K562 (cell line): ENCODE results near the gene DMD.

Source experiments
- BRF1 ChIP-seq: IDR thresholded peaks from 3 replicates; pipeline ENCODE4 v1.6.1; 2011; ENCODE audit warnings: borderline replicate concordance, mild to moderate bottlenecking; ENCODE audit not compliant: insufficient read length; ENCODE audit errors: extremely low read depth
- EGR1 ChIP-seq: fragments of 450-650 bp; conservative IDR thresholded peaks from 2 replicates; pipeline ENCODE4 v1.6.1; 2017; ENCODE audit warnings: mild to moderate bottlenecking
- NFIC ChIP-seq: fragments of 450-650 bp; IDR thresholded peaks from 2 replicates; pipeline ENCODE4 v1.6.1; 2017; ENCODE audit warnings: mild to moderate bottlenecking, inconsistent platforms
- POLR2AphosphoS5 ChIP-seq: IDR thresholded peaks from 2 replicates; pipeline ENCODE4 v1.6.1; 2011; ENCODE audit warnings: mild to moderate bottlenecking, low read depth, low read length, moderate library complexity; ENCODE audit not compliant: control insufficient read depth, insufficient read depth
- POLR3A ChIP-seq: IDR thresholded peaks from 2 replicates; pipeline ENCODE4 v1.6.1; 2011; ENCODE audit warnings: borderline replicate concordance, mild to moderate bottlenecking, moderate library complexity; ENCODE audit not compliant: insufficient read length, insufficient read depth; ENCODE audit errors: extremely low read depth
- SAFB ChIP-seq: fragments of 200-400 bp; formaldehyde crosslinking; IDR thresholded peaks from 2 replicates; pipeline ENCODE4 v1.6.1; 2017; ENCODE audit warnings: low read depth, low read length, borderline replicate concordance
- ZMIZ1 ChIP-seq, 2 experiments: fragments of 150-350 bp in 1 of 2; IDR thresholded peaks; 2 replicates each; pipeline ENCODE4 v1.6.1; 2012 to 2016; ENCODE audit warnings: low read depth in 2 of 2, low read length in 2 of 2, mild to moderate bottlenecking in 1 of 2, moderate library complexity in 1 of 2
- ZNF551 ChIP-seq: fragments of 250-450 bp; sonication (Bioruptor Pico); IDR thresholded peaks from 2 replicates; pipeline ENCODE4 v1.5.0; 2021; ENCODE audit warnings: mild to moderate bottlenecking, moderate library complexity
- TF ChIP-seq, protein P1 (sequence below), 3 experiments: IDR thresholded peaks in 2 of 3; conservative IDR thresholded peaks in 1 of 3; 2 replicates each; pipeline ENCODE4 v1.5.1; 2011 to 2012; ENCODE audit warnings: low read length in 3 of 3, mild to moderate bottlenecking in 3 of 3, control low read depth in 2 of 3, improper control_type of control experiment in 1 of 3, inconsistent platforms in 1 of 3, low read depth in 1 of 3, mixed read lengths in 1 of 3, moderate library complexity in 1 of 3; ENCODE audit not compliant: insufficient read depth in 2 of 3
- TF ChIP-seq, protein P2 (sequence below): sonication (generic); IDR thresholded peaks from 2 replicates; pipeline ENCODE4 v1.6.1; 2016

GRCh38 chrX:32126997-32127396 lies 1084.4 kb downstream of the DMD start:
- TF ChIP-seq ZMIZ1 (IDR thresholded peaks at IDR 0.05; ENCODE audit: low read depth in 2 of 2, low read length in 2 of 2) (no peak), NFIC (no peak), EGR1 (no peak), ZNF551 (no peak), POLR2AphosphoS5 (no peak), POLR3A (no peak), BRF1 (no peak), SAFB (no peak)
- TF ChIP-seq, protein P1, sequence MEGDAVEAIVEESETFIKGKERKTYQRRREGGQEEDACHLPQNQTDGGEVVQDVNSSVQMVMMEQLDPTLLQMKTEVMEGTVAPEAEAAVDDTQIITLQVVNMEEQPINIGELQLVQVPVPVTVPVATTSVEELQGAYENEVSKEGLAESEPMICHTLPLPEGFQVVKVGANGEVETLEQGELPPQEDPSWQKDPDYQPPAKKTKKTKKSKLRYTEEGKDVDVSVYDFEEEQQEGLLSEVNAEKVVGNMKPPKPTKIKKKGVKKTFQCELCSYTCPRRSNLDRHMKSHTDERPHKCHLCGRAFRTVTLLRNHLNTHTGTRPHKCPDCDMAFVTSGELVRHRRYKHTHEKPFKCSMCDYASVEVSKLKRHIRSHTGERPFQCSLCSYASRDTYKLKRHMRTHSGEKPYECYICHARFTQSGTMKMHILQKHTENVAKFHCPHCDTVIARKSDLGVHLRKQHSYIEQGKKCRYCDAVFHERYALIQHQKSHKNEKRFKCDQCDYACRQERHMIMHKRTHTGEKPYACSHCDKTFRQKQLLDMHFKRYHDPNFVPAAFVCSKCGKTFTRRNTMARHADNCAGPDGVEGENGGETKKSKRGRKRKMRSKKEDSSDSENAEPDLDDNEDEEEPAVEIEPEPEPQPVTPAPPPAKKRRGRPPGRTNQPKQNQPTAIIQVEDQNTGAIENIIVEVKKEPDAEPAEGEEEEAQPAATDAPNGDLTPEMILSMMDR (IDR thresholded peaks at IDR 0.05 in 2 of 3, conservative IDR thresholded peaks at IDR 0.05 in 1 of 3; ENCODE audit: insufficient read depth in 2 of 3, low read depth in 1 of 3, low read length in 3 of 3) = no peak
- TF ChIP-seq, protein P2, sequence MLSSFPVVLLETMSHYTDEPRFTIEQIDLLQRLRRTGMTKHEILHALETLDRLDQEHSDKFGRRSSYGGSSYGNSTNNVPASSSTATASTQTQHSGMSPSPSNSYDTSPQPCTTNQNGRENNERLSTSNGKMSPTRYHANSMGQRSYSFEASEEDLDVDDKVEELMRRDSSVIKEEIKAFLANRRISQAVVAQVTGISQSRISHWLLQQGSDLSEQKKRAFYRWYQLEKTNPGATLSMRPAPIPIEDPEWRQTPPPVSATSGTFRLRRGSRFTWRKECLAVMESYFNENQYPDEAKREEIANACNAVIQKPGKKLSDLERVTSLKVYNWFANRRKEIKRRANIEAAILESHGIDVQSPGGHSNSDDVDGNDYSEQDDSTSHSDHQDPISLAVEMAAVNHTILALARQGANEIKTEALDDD = no peak
